HepG2 (cell line): ENCODE measurements around the gene FITM1. TPM values are rescaled to one million over a fixed set of nuclear protein-coding genes. Genes with fewer than 3 reads are reported as not detected.

Experiments used
- CENPT ChIP-seq: sonication (generic); formaldehyde crosslinking; IDR thresholded peaks from 2 replicates; pipeline ENCODE4 v1.8.0; 2022; ENCODE audit warnings: low read depth, mild to moderate bottlenecking, moderate library complexity, missing genetic modification reagents
- MNT ChIP-seq: fragments of 450-650 bp; IDR thresholded peaks from 2 replicates; pipeline ENCODE4 v1.6.1; 2016
- MXD3 ChIP-seq: IDR thresholded peaks from 2 replicates; pipeline ENCODE4 v1.6.1; 2016; ENCODE audit warnings: mild to moderate bottlenecking, missing biosample characterization, missing genetic modification reagents
- NFKB2 ChIP-seq: sonication (generic); formaldehyde crosslinking; IDR thresholded peaks from 2 replicates; pipeline ENCODE4 v1.4.0; 2020; ENCODE audit warnings: missing genetic modification reagents, borderline replicate concordance
- NFYB ChIP-seq: sonication (generic); formaldehyde crosslinking; IDR thresholded peaks from 2 replicates; pipeline ENCODE4 v1.4.0; 2020; ENCODE audit warnings: missing genetic modification reagents
- PLRG1 ChIP-seq: fragments of 450-650 bp; conservative IDR thresholded peaks from 2 replicates; pipeline ENCODE4 v1.6.1; 2016
- PREB ChIP-seq: sonication (generic); formaldehyde crosslinking; IDR thresholded peaks from 2 replicates; pipeline ENCODE4 v1.4.0; 2020; ENCODE audit warnings: missing genetic modification reagents
- ZEB1 ChIP-seq: IDR thresholded peaks from 2 replicates; pipeline ENCODE4 v1.6.1; 2012; ENCODE audit warnings: mild to moderate bottlenecking, low read depth, inconsistent platforms; ENCODE audit not compliant: insufficient replicate concordance
- ZNF337 ChIP-seq: sonication (generic); formaldehyde crosslinking; IDR thresholded peaks from 2 replicates; pipeline ENCODE4 v1.5.1; 2020; ENCODE audit warnings: missing genetic modification reagents, low read depth, mild to moderate bottlenecking, borderline replicate concordance
- ZNF430 ChIP-seq: sonication (generic); formaldehyde crosslinking; IDR thresholded peaks from 2 replicates; pipeline ENCODE4 v1.9.0; 2021; ENCODE audit warnings: mild to moderate bottlenecking, missing genetic modification reagents
- ZNF569 ChIP-seq: sonication (generic); formaldehyde crosslinking; IDR thresholded peaks from 2 replicates; pipeline ENCODE4 v1.5.0; 2020; ENCODE audit warnings: mild to moderate bottlenecking, missing genetic modification reagents, moderate library complexity, borderline replicate concordance
- ZNF674 ChIP-seq: sonication (generic); formaldehyde crosslinking; IDR thresholded peaks from 2 replicates; pipeline ENCODE4 v1.5.0; 2020; ENCODE audit warnings: low read depth, mild to moderate bottlenecking, missing genetic modification reagents
- ZNF780A ChIP-seq: sonication (generic); formaldehyde crosslinking; IDR thresholded peaks from 2 replicates; pipeline ENCODE4 v1.8.0; 2022; ENCODE audit warnings: mild to moderate bottlenecking, missing genetic modification reagents, moderate library complexity
- ZSCAN22 ChIP-seq: sonication (generic); formaldehyde crosslinking; IDR thresholded peaks from 2 replicates; pipeline ENCODE4 v1.4.0; 2020; ENCODE audit warnings: mild to moderate bottlenecking, missing genetic modification reagents
- polyA plus RNA-seq, 8 experiments: library from polyadenylated mRNA; depleted of rRNA in 3 of 8; stranded (reverse) in 7 of 8; unstranded in 1 of 8; fragments of >200 nt; fragmentation: Illumina TruSeq in 4 of 8; extraction: Trizol in 4 of 8; gene quantifications; 2 replicates each; pipeline versions ENCODE4 v1.2.1 to v1.2.3, GENCODE V29; 2011 to 2016; ENCODE audit warnings: low read depth in 4 of 8, missing spikeins in 1 of 8, mixed read lengths in 1 of 8; ENCODE audit not compliant: insufficient read depth in 1 of 8
- total RNA-seq, 5 experiments: library from RNA; depleted of rRNA; stranded (reverse); fragments of >200 nt; fragmentation: Illumina TruSeq; extraction: Trizol; gene quantifications; 2 replicates each; pipeline ENCODE4 v1.2.3, GENCODE V29; 2016; ENCODE audit warnings: low read depth in 1 of 5
- TF ChIP-seq, protein P1 (sequence below): sonication (generic); formaldehyde crosslinking; IDR thresholded peaks from one replicate; pipeline ENCODE4 v1.5.1; 2020; ENCODE audit warnings: mild to moderate bottlenecking, missing genetic modification reagents; ENCODE audit errors: not compliant biosample characterization
- TF ChIP-seq, protein P2 (sequence below): IDR thresholded peaks from 2 replicates; pipeline ENCODE4 v1.6.1; 2012; ENCODE audit warnings: inconsistent platforms

The FITM1 gene
- total and polyA plus RNA-seq, 2 of the 13 experiments (the other 11 are each of a cell fraction or from before 2014, with no cell fraction given): 2.7 to 5.8 TPM

- TF ChIP-seq PREB (CRISPR knock-in tag) (0 out of 2 replicates have a peak, but pooled peaks have one; percentile 79), ZNF780A (CRISPR knock-in tag) (peak; percentile 91; the same call in 1 of the 2 replicates), ZNF569 (CRISPR knock-in tag) (peak; percentile 95; the same call in 1 of the 2 replicates), ZNF337 (CRISPR knock-in tag) (0 out of 2 replicates have a peak, but pooled peaks have one; percentile 78), ZEB1 (peak; percentile 84), ZNF674 (no peak), MXD3 (CRISPR knock-in tag) (peak; percentile 98), PLRG1 (no peak), CENPT (peak; percentile 51; the same call in 1 of the 2 replicates), MNT (peak; percentile 83), ZNF430 (peak; percentile 100), ZSCAN22 (peak; percentile 91), NFYB (CRISPR knock-in tag) (peak; percentile 67), NFKB2 (peak; percentile 97)
- TF ChIP-seq, protein P1, sequence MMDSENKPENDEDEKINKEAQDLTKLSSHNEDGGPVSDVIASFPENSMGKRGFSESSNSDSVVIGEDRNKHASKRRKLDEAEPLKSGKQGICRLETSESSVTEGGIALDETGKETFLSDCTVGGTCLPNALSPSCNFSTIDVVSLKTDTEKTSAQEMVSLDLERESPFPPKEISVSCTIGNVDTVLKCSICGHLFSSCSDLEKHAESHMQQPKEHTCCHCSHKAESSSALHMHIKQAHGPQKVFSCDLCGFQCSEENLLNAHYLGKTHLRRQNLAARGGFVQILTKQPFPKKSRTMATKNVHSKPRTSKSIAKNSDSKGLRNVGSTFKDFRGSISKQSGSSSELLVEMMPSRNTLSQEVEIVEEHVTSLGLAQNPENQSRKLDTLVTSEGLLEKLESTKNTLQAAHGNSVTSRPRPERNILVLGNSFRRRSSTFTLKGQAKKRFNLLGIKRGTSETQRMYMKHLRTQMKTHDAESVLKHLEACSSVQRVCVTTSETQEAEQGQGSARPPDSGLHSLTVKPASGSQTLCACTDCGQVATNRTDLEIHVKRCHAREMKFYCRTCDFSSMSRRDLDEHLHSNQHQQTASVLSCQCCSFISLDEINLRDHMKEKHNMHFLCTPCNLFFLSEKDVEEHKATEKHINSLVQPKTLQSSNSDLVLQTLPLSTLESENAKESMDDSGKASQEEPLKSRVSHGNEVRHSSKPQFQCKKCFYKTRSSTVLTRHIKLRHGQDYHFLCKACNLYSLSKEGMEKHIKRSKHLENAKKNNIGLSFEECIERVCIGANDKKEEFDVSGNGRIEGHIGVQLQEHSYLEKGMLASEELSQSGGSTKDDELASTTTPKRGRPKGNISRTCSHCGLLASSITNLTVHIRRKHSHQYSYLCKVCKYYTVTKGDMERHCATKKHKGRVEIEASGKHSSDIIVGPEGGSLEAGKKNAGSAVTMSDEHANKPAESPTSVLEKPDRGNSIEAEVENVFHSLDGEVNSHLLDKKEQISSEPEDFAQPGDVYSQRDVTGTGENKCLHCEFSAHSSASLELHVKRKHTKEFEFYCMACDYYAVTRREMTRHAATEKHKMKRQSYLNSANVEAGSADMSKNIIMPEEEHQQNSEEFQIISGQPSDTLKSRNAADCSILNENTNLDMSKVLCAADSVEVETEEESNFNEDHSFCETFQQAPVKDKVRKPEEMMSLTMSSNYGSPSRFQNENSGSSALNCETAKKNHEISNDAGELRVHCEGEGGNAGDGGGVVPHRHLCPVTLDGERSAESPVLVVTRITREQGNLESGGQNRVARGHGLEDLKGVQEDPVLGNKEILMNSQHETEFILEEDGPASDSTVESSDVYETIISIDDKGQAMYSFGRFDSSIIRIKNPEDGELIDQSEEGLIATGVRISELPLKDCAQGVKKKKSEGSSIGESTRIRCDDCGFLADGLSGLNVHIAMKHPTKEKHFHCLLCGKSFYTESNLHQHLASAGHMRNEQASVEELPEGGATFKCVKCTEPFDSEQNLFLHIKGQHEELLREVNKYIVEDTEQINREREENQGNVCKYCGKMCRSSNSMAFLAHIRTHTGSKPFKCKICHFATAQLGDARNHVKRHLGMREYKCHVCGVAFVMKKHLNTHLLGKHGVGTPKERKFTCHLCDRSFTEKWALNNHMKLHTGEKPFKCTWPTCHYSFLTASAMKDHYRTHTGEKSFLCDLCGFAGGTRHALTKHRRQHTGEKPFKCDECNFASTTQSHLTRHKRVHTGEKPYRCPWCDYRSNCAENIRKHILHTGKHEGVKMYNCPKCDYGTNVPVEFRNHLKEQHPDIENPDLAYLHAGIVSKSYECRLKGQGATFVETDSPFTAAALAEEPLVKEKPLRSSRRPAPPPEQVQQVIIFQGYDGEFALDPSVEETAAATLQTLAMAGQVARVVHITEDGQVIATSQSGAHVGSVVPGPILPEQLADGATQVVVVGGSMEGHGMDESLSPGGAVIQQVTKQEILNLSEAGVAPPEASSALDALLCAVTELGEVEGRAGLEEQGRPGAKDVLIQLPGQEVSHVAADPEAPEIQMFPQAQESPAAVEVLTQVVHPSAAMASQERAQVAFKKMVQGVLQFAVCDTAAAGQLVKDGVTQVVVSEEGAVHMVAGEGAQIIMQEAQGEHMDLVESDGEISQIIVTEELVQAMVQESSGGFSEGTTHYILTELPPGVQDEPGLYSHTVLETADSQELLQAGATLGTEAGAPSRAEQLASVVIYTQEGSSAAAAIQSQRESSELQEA (CRISPR knock-in tag): peak; percentile 96
- TF ChIP-seq, protein P2, sequence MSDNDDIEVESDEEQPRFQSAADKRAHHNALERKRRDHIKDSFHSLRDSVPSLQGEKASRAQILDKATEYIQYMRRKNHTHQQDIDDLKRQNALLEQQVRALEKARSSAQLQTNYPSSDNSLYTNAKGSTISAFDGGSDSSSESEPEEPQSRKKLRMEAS: peak; percentile 99
These were observed 30.7 kb downstream of the FITM1 start, which contains the start of gene IRF9 (continued) for GRCh38 chr14:24160850-24161804.
